ENCODE data around the gene KCMF1.

Gene KCMF1

DNA sequence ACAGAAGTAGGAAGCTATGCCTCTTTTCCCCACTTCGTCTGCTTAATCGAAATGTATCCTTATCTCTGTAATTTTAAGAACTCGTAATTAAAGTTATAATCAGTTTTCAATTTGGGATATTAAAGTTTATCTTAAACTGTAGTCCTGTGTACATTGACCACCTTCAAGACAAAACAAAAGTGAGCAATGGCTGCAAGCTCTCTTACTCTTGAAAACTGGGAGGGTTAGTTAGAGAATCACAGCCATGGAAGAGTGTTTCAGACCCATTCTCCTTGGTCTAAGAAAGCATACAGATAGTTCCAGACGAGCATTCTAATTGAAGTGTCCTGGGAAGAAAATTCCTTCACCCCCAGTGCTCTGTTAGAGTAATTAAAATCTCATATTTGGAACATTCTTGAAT is 2.0 kb downstream of the KCMF1 start:
- in situ Hi-C loops (cut with MboI; ENCODE audit: low sequenced_read_pairs) = no loop called here

DNA sequence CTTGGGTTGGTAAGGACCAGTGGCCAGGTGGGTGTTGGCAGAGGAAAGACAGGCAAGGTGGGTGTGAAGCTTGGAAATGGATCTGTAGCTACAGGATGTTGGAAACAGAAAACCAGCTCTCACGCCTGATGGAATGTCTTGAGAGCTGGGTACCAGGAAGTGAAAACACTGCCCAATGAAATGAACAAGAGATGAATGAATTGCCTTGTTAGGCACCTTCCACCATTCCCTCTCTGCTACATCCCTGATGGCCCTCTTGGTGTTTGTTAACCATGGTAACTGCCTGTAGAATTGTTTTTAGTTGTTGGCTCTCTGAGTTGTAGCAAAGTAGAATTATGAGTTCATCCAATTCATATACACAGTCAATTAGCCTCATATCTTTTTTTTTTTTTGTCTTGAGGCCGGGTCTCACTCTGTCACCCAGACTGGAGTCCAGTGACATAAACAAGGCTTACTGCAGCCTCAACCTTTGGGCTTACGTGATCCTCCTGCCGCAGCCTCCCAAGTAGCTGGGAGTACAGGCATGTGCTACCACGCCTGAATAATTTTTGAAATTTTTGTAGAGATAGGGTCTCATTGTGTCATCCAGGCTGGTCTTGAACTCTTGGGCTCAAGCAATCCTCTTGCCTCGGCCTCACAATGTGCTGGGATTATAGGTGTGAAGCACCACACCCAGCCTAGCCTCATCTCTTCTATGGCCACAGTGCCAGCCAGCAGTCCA is 9.5 kb downstream of the KCMF1 start:
- in situ Hi-C loops (cut with MboI; ENCODE audit: low sequenced_read_pairs) = no loop called here

DNA sequence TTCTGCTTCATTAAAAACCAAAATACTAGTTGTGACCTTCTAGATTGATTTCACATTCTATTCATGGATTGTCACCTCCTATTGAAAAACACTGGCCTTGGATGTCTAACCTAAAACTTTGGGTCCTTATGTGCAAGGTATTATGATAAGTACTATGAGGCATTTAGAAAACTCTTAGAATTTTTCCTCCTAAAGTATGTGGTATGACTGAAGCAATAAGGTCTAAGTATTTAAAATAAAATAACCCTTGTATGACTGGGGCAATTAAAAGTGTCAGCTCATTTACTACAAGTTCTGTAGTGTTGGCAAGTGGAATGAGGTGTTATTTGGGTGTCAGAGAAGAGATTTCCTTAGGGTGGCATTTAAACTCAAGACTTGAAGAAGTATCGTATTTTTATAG is 15.1 kb downstream of the KCMF1 start:
- in situ Hi-C loops (cut with MboI; ENCODE audit: low sequenced_read_pairs) = no loop called here

GRCh38 chr2:84989422-84989821 is 18.5 kb downstream of the KCMF1 start:
- in situ Hi-C loops (cut with MboI; ENCODE audit: low sequenced_read_pairs) = no loop called here

GRCh38 chr2:84989927-84990326 is 19.0 kb downstream of the KCMF1 start:
- in situ Hi-C loops (cut with MboI; ENCODE audit: low sequenced_read_pairs) = no loop called here

GRCh38 chr2:84991404-84992160 is 20.6 kb downstream of the KCMF1 start:
- in situ Hi-C loops (cut with MboI; ENCODE audit: low sequenced_read_pairs) = no loop called here

DNA sequence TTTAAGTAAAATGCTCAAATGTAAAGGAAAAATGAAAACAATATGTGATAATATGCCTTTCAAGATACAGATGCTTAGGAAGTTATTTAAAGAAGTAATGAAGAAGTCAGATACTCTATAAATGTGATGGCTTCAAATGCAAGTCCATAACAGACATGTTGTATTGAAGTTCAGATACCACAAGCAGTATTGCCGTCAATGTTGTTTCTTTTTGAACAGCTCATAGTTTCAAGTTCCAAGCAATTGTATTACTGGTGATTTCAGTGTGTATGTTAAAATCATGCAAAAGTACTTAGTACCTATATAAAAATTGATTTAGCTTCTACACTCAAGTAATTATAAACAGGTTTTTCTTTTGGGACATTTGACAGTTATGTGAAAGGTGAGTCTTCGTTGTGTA is 24.9 kb downstream of the KCMF1 start:
- in situ Hi-C loops (cut with MboI; ENCODE audit: low sequenced_read_pairs) = no loop called here

- in situ Hi-C loops (cut with MboI; ENCODE audit: low sequenced_read_pairs) = no loop called here
Observed at GRCh38 chr2:84996909-84997308, 25.9 kb downstream of the KCMF1 start.

DNA sequence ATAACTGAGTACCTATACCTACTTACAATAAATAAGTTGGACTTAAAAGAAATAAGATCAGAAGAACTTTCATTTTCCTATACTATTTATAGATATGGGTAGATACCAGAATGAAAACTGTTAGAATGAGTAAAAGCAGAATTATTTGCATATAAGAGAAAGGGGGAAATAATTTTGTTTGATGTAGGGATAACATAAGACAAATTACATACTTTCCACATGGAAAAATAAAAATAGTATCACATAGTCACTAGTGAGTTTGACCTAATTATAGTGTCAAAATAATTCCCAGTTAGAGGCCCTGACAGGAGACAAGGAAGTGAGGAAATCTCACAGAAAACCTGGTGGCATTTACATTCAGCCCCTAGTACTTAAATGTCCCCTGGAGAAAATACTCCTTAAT is 28.6 kb downstream of the KCMF1 start:
- in situ Hi-C loops (cut with MboI; ENCODE audit: low sequenced_read_pairs) = no loop called here

DNA sequence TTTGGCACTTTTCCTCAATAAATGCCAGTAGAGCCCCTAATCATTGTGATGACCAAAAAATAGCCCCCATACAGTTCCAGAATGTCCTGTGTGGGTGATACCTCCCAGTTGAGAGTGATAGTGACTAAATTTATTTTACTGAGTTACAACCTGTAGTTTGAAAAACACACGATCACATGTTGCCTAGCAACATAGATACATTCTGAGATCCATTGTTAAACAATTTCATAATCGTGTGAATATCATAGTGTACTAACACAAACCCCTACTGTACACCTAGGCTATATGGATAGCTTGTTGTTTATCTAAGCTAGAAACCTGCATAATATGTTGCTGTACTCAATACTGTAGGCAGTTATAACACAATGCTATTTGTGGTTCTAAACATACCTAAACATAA is 30.6 kb downstream of the KCMF1 start:
- in situ Hi-C loops (cut with MboI; ENCODE audit: low sequenced_read_pairs) = no loop called here

DNA sequence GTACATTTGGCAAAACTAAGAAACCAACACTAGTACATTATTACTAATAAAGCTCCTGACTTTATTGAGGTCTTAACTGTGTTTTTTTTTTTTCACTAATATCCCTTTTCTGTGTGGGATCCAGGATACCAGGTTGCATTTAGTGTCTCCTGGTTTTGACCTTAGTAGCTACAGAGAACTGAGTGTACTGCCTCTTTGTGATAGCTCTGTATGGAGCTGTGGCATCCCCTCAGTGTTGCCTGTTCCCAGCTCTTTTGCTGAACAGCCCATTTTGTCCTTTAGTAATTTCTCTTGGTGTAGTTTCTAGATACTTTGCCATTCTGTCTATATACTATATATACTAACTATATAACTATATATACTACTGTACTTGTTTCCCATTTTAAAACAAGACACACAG is 31.6 kb downstream of the KCMF1 start:
- in situ Hi-C loops (cut with MboI; ENCODE audit: low sequenced_read_pairs) = no loop called here

GRCh38 chr2:85008252-85008651 is 37.3 kb downstream of the KCMF1 start:
- in situ Hi-C loops (cut with MboI; ENCODE audit: low sequenced_read_pairs) = no loop called here

DNA sequence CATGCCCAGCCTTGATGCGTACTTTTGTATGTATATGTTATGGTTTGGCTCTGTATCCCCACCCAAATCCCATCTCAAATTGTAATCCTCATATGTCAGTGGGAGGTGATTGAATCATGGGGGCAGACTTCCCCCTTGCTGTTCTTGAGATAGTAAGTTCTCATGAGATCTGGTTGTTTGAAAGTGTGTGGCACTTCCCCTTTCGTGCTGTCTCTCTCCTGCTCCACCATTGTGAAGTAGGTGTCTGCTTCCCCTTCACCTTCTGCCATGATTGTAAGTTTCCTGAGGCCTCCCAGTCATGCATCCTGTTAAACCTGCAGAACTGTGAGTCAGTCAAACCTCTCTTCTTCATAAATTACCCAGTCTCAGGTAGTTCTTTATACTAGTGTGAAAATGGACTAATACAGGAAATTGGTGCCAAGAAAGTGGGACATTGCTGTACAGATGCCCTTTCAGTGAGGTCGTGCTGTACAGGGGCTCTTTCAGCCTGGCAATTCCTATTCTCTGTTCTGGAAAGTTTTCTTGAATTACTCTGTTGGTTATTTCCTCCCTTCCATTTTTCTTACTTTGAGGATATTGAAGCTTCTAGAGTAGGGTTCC is 38.2 kb downstream of the KCMF1 start:
- in situ Hi-C loops (cut with MboI; ENCODE audit: low sequenced_read_pairs) = no loop called here

GRCh38 chr2:85010404-85010803 is 39.4 kb downstream of the KCMF1 start:
- in situ Hi-C loops (cut with MboI; ENCODE audit: low sequenced_read_pairs) = no loop called here

GRCh38 chr2:85011098-85011497 is 40.1 kb downstream of the KCMF1 start:
- in situ Hi-C loops (cut with MboI; ENCODE audit: low sequenced_read_pairs) = no loop called here

DNA sequence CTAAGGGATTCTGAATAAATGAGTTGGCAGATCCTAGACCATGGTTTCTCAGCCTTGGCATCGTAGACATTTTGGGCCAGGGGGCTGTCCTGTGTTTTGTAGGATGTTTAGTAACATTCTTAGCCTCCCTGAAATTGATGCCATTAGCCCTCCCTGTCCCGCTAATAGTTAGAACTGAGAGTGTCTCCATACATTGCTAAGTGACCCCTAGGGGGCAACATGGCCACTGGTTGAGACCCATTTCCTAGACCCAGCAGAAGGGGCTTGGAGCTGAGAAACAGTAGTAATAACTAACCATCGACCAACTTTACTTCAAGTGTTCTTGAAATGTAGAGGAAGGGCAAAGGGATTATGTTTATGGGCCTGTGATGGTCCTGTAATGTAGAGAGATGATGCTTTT is 40.8 kb downstream of the KCMF1 start:
- in situ Hi-C loops (cut with MboI; ENCODE audit: low sequenced_read_pairs) = no loop called here

GRCh38 chr2:85012431-85012830 is 41.5 kb downstream of the KCMF1 start:
- in situ Hi-C loops (cut with MboI; ENCODE audit: low sequenced_read_pairs) = no loop called here

GRCh38 chr2:85012855-85013254 is 41.9 kb downstream of the KCMF1 start:
- in situ Hi-C loops (cut with MboI; ENCODE audit: low sequenced_read_pairs) = no loop called here

DNA sequence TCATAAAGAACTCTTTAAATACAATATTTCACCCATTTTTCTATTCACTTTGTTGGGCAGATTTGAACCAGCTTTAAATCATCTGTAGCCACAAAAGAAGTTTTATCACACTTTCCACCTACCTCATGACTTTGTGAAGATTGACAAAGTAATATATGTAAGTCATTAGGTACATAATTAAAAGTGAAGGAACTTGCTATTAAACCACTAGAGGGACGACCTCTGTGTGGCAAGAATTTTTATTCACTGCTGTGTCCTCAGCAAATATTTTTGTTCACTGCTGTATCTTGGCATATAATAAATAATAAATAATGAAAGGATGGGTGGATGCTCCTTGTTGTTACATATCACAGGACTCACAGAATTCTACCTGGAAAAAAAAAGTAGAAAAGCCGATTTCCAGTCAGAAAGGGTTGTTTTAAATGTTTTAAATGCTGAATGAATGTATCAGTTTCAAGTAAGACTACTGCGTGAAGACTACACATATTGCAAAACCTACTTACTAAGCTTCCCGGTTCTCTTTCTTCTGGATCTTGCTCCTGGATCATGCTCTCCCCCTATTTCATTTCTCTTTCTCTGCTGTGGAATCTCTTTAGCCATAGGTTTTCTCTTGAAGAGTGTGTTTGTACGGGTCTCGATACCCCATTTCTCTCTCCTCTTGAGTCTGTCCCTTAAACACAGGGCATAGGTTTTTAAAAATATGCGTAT is 44.8 kb downstream of the KCMF1 start:
- in situ Hi-C loops (cut with MboI; ENCODE audit: low sequenced_read_pairs) = no loop called here

DNA sequence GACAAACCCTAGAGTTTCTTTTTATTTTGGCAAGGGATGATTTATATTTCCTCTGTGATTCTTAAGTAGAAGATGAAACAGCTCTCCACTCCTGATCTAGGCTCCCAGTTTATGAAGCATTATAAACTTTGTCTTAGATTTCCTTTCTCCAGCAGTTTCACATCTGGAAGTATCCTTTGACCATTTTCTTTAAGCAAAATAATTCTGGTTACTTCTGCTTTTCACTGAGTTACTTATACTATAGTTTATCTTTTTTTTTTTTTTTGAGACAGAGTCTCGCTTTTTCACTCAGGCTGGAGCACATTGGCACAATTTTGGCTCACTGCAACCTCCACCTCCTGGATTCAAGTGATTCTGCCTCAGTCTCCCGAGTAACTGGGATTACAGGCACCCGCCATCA is 45.5 kb downstream of the KCMF1 start:
- in situ Hi-C loops (cut with MboI; ENCODE audit: low sequenced_read_pairs) = no loop called here

DNA sequence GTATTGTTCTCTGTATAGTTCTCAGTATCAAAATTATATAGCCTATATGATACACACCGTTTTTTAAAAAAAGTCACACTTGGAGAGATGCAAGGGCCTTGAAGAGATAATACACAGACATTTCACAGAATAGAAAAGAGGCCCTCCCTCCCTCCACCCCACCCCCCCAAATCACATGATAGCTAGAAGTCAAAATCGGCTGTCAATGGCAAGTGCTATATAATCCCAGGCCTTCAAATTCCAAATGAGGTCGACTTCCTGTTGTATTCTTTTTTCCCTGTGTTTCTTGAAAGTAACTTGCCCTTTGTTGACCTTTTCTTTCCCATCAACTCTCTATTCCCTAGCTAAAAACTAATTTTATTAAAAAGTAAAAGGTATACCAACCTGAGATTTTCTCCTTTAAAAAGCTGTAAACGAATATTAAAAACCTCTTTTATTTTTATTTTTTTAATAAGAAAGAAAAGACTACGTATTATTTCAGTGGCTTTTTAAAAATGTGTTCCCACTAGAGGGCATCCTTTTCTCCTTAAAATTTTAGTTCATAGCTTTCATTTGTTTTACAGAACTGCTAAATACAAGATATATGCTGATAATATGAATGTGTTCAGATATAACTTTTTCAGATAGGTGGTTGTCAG is 46.6 kb downstream of the KCMF1 start:
- in situ Hi-C loops (cut with MboI; ENCODE audit: low sequenced_read_pairs) = no loop called here

Data from HL-60/S4 (cell line).